B cell (primary cell): ENCODE results near the gene NOL3.

Experiments used
- EZH2 ChIP-seq: IDR thresholded peaks from 2 replicates; pipeline ENCODE4 v1.6.1; 2012; ENCODE audit warnings: borderline replicate concordance, low read depth, mild to moderate bottlenecking, moderate library complexity, low read length; ENCODE audit not compliant: insufficient read depth, poor library complexity, severe bottlenecking
- TF ChIP-seq, protein P1 (sequence below): fragments of 200-600 bp; IDR thresholded peaks from one replicate; pipeline ENCODE4 v1.8.0; 2022; ENCODE audit warnings: antibody characterized with exemption, mild to moderate bottlenecking

DNA sequence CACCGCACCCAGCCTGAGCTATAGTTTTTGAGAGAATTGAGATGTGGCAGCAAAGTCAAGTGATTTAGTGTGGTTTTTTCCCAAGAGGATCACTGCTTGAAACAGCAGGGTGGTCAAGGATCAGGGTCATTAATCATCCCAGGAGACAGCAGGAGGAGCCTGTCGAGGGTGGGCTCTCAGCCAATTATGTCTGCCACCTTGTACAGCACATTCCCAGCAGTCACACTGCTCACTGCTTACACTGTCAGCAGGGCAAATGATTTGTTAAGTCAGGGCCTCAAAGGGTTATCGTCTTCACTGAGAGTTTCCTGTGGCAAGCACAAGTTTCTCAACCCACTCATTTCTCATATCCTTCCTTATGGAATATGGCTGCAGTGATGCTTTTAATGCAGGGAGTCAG is 32.7 kb upstream of the NOL3 start:
- TF ChIP-seq, protein P1, sequence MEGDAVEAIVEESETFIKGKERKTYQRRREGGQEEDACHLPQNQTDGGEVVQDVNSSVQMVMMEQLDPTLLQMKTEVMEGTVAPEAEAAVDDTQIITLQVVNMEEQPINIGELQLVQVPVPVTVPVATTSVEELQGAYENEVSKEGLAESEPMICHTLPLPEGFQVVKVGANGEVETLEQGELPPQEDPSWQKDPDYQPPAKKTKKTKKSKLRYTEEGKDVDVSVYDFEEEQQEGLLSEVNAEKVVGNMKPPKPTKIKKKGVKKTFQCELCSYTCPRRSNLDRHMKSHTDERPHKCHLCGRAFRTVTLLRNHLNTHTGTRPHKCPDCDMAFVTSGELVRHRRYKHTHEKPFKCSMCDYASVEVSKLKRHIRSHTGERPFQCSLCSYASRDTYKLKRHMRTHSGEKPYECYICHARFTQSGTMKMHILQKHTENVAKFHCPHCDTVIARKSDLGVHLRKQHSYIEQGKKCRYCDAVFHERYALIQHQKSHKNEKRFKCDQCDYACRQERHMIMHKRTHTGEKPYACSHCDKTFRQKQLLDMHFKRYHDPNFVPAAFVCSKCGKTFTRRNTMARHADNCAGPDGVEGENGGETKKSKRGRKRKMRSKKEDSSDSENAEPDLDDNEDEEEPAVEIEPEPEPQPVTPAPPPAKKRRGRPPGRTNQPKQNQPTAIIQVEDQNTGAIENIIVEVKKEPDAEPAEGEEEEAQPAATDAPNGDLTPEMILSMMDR, result no peak
- TF ChIP-seq EZH2, result no peak
